ENCODE measurements around the gene APBA2. TPM values are rescaled to one million over a fixed set of nuclear protein-coding genes. Genes with fewer than 3 reads are reported as not detected.

The APBA2 gene
- total RNA-seq, 1 experiment from 2014 or later, result 11.2 TPM

DNA sequence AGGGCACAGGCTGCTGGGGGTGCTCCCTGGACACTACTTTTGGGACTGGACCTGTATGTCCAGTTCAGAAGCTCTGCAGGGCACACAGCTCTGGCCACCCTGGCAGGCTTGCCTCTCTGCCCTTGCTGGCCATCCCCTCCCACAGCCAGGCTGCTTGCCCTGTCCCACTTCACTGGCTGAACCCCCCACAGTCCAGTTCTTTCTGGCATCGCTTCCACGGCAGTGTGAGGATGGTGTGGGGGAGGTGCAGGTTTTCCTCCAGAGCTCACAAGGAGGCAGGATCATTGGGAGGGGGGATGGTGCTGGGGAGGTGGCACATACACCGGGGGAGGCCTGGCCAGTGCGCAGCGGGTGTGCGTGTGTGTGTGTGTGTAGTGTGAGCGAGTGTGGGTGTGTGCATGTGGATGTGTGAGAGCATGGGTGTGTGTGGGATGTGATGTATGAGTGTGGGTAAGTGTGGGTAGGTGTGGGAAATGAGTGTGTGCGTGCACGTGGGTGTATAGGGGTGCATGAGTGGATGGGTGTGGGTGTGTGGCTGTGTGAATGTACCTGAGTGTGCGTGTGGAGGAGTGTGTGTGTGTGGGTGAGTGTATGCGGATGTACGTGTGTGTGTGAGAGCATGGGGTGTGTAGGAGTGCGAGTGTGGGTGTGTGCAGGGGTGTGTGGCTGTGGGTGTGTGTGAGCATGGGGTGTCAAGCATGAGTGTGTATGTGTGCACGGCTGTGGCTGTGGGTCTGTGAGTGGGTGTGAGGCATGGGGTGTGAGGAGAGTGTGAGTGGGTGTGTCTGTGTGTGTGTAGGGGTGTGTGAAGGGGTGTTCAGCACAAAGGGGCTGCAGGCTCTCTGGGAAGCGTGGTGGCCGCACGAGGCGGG is 228.7 kb downstream of the APBA2 start:
- H3K4me3 Mint-ChIP-seq, result peak overlapping the region; percentile 36
- no peak overlapping the region for H3K27ac Mint-ChIP-seq
- TF ChIP-seq, protein P1, sequence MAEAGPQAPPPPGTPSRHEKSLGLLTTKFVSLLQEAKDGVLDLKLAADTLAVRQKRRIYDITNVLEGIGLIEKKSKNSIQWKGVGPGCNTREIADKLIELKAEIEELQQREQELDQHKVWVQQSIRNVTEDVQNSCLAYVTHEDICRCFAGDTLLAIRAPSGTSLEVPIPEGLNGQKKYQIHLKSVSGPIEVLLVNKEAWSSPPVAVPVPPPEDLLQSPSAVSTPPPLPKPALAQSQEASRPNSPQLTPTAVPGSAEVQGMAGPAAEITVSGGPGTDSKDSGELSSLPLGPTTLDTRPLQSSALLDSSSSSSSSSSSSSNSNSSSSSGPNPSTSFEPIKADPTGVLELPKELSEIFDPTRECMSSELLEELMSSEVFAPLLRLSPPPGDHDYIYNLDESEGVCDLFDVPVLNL (CRISPR knock-in tag; IDR thresholded peaks at IDR 0.05; ENCODE audit: borderline replicate concordance, low read depth), result 0 out of 2 replicates have a peak, but pooled peaks have one; percentile 29
- TF ChIP-seq ZNF232 (CRISPR knock-in tag; IDR thresholded peaks at IDR 0.05), result no peak
- H3K9me3 Mint-ChIP-seq, result no peaks in the 10 kb centered on the region
- no peak for ATAC-seq
- DNase-seq (ENCODE audit: low spot score), result no peak
- ChIA-PET POLR2A (no interaction called here), CTCF (interaction anchor here (0.6 to 12.5 kb wide), 13 partner anchors 10 to 230 kb away, joined by 3 to 196 read pairs (median 9); no protein-coding TSS in a partner anchor)
- no peaks in the 10 kb centered on the region for H3K27me3 Mint-ChIP-seq (ENCODE audit: low read depth)
- H3K4me1 Mint-ChIP-seq, result peaks cover 10% of the 10 kb centered on the region
- H3K36me3 Mint-ChIP-seq, result no peaks in the 10 kb centered on the region

DNA sequence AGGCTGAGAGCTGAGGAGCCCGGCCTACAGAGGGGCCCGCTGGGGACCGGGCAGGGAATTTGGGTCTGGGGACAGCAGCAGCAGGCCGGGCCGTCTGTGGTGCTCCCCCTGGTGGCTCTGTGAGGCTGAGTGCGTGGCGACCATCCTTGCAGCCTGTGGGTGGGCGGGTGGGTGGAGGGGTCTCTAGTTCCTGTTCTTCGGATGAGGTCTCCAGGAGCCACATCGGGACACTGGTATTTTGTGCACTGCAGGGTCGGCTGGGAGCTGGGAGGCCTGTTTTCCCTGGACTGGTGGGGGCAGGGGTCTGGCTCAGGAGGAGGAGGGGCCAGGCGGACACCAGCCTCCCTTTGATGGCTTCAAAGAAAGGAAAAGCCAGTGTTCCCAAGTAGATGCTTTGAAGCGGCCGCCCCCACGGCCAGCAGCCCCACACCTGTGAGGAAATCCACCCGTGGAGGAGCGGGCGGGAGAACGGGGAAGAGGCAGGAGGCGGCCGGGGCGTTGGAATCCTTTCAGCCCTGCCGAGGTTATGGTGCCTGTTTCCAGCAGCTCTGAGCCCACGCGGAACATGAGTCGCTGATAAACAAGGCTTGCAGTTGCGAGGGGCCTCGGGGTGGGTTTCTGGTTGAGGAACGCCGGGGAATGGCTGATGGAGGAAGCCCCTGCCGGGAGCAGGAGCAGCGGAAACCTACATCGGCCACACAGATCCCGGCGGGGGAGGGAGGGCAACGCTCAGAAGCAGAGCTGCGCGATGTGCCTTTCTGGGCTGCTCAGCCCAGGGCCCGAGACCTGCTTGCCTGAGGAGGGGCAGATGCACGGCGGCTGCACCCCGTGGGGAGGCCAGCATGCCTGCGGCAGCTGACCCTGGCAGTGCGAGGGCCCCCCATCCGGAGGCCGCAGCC is 229.6 kb downstream of the APBA2 start:
- DNase-seq (ENCODE audit: low spot score), result peak; percentile 69
- POLR2A ChIA-PET, result interaction anchor here (1.2 kb wide), 2 partner anchors 10 to 25 kb away, joined by 3 to 4 read pairs; no protein-coding TSS in a partner anchor
- CTCF ChIA-PET, result interaction anchor here (0.6 to 12.5 kb wide), 23 partner anchors 8 to 537 kb away, joined by 3 to 196 read pairs (median 5); no protein-coding TSS in a partner anchor
- H3K9me3 Mint-ChIP-seq, result no peaks in the 10 kb centered on the region
- H3K36me3 Mint-ChIP-seq, result no peaks in the 10 kb centered on the region
- peak; percentile 73 for ATAC-seq
- peaks cover 10% of the 10 kb centered on the region for H3K4me1 Mint-ChIP-seq
- peak overlapping the region; percentile 59 for H3K4me3 Mint-ChIP-seq
- no peak overlapping the region for H3K27ac Mint-ChIP-seq
- no peaks in the 10 kb centered on the region for H3K27me3 Mint-ChIP-seq (ENCODE audit: low read depth)
- TF ChIP-seq GTF2I (CRISPR knock-in tag; conservative IDR thresholded peaks at IDR 0.05) (no peak), CTCF (IDR thresholded peaks at IDR 0.05) (peak; percentile 44; the same call in 1 of the 2 replicates), ETV6 (CRISPR knock-in tag; IDR thresholded peaks at IDR 0.05) (0 out of 2 replicates have a peak, but pooled peaks have one; percentile 12), SP1 (CRISPR knock-in tag; conservative IDR thresholded peaks at IDR 0.05) (0 out of 2 replicates have a peak, but pooled peaks have one; percentile 9), ZNF512 (CRISPR knock-in tag; IDR thresholded peaks at IDR 0.05; ENCODE audit: borderline replicate concordance) (no peak)
- TF ChIP-seq, protein P2, sequence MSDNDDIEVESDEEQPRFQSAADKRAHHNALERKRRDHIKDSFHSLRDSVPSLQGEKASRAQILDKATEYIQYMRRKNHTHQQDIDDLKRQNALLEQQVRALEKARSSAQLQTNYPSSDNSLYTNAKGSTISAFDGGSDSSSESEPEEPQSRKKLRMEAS (CRISPR knock-in tag; IDR thresholded peaks at IDR 0.05), result 0 out of 2 replicates have a peak, but pooled peaks have one; percentile 48

DNA sequence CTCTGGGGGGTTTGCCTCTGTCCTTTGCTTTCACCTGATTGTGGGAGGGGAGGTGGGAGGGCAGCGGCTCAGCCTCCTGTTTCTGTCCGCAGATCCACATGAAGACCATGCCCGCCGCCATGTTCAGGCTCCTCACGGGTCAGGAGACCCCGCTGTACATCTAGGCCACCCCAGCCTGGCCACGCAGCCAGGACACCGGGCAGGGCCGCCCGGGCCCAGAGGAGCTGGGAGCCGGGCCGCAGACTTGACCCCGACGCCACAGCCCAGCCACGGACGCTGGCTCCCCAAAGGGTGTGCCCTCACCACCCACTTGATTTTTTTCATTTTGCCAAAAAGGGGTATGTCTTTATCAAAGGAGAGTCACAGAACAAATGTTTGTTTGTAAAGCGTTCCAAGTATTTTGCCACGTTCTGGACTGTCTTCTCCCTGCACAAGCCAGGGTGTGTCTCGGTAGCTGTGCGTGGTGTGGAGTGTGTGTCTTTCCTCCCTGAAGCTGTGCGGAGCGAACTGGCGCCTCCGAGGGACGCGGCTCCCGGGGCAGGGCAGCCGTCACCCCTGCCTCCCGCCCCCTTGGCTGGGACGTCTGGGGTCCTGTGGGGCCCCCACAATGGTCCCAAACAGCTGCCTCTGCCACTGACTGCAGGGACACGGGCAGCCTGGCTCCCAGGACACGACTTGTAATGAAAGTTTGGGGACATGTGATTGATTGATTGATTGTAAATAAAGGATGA is 231.4 kb downstream of the APBA2 start:
- Mint-ChIP-seq H3K27me3 (ENCODE audit: low read depth) (no peaks in the 10 kb centered on the region), H3K36me3 (no peaks in the 10 kb centered on the region), H3K4me1 (peaks cover 10% of the 10 kb centered on the region), H3K9me3 (no peaks in the 10 kb centered on the region), H3K27ac (no peak overlapping the region), H3K4me3 (no peak overlapping the region)
- ATAC-seq (no peak), DNase-seq (ENCODE audit: low spot score) (no peak)
- CTCF ChIA-PET, result interaction anchor here (2.4 to 12.5 kb wide), 5 partner anchors 8 to 22 kb away, joined by 12 to 196 read pairs (median 31); no protein-coding TSS in a partner anchor
- TF ChIP-seq MLX (CRISPR knock-in tag; IDR thresholded peaks at IDR 0.05) (no peak), SMAD4 (CRISPR knock-in tag; IDR thresholded peaks at IDR 0.05) (no peak)
- TF ChIP-seq, protein P1 (CRISPR knock-in tag; IDR thresholded peaks at IDR 0.05; ENCODE audit: borderline replicate concordance, low read depth), result no peak
- POLR2A ChIA-PET, result no interaction called here
